ENCODE results near the gene CCDC66.

DNA sequence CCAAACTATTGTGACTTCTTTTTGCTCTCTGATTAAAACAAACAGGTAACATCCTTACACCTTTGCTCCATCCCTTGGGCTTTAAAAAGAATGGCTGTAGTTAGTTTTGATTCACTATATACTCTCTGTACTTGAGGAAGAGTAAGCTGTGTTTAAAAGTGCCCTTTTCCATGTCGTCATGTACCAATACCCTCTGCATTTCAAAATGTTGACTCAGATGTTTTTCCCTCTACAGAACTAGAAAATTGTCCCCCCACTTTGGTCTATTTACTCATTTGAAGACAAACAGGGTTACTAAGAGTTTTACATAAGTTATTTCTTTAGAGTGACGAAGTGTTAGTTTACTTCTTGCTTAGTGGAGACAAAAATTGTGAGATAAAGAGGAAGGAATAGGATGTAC is 63.4 kb downstream of the CCDC66 start:
- TF ChIP-seq, protein P1, sequence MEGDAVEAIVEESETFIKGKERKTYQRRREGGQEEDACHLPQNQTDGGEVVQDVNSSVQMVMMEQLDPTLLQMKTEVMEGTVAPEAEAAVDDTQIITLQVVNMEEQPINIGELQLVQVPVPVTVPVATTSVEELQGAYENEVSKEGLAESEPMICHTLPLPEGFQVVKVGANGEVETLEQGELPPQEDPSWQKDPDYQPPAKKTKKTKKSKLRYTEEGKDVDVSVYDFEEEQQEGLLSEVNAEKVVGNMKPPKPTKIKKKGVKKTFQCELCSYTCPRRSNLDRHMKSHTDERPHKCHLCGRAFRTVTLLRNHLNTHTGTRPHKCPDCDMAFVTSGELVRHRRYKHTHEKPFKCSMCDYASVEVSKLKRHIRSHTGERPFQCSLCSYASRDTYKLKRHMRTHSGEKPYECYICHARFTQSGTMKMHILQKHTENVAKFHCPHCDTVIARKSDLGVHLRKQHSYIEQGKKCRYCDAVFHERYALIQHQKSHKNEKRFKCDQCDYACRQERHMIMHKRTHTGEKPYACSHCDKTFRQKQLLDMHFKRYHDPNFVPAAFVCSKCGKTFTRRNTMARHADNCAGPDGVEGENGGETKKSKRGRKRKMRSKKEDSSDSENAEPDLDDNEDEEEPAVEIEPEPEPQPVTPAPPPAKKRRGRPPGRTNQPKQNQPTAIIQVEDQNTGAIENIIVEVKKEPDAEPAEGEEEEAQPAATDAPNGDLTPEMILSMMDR (IDR thresholded peaks at IDR 0.05), result no peak
- TF ChIP-seq, protein P2, sequence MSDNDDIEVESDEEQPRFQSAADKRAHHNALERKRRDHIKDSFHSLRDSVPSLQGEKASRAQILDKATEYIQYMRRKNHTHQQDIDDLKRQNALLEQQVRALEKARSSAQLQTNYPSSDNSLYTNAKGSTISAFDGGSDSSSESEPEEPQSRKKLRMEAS (CRISPR knock-in tag; IDR thresholded peaks at IDR 0.05), result no peak
- no peak for TF ChIP-seq SP1 (CRISPR knock-in tag; conservative IDR thresholded peaks at IDR 0.05)
- TF ChIP-seq NR3C1 (CRISPR knock-in tag; conservative IDR thresholded peaks at IDR 0.05; ENCODE audit: low read depth), result no peak
- TF ChIP-seq, protein P3, sequence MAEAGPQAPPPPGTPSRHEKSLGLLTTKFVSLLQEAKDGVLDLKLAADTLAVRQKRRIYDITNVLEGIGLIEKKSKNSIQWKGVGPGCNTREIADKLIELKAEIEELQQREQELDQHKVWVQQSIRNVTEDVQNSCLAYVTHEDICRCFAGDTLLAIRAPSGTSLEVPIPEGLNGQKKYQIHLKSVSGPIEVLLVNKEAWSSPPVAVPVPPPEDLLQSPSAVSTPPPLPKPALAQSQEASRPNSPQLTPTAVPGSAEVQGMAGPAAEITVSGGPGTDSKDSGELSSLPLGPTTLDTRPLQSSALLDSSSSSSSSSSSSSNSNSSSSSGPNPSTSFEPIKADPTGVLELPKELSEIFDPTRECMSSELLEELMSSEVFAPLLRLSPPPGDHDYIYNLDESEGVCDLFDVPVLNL (CRISPR knock-in tag; IDR thresholded peaks at IDR 0.05; ENCODE audit: borderline replicate concordance, low read depth), result no peak
- TF ChIP-seq KAT7 (CRISPR knock-in tag; IDR thresholded peaks at IDR 0.05; ENCODE audit: borderline replicate concordance), result no peak
- TF ChIP-seq, protein P4, sequence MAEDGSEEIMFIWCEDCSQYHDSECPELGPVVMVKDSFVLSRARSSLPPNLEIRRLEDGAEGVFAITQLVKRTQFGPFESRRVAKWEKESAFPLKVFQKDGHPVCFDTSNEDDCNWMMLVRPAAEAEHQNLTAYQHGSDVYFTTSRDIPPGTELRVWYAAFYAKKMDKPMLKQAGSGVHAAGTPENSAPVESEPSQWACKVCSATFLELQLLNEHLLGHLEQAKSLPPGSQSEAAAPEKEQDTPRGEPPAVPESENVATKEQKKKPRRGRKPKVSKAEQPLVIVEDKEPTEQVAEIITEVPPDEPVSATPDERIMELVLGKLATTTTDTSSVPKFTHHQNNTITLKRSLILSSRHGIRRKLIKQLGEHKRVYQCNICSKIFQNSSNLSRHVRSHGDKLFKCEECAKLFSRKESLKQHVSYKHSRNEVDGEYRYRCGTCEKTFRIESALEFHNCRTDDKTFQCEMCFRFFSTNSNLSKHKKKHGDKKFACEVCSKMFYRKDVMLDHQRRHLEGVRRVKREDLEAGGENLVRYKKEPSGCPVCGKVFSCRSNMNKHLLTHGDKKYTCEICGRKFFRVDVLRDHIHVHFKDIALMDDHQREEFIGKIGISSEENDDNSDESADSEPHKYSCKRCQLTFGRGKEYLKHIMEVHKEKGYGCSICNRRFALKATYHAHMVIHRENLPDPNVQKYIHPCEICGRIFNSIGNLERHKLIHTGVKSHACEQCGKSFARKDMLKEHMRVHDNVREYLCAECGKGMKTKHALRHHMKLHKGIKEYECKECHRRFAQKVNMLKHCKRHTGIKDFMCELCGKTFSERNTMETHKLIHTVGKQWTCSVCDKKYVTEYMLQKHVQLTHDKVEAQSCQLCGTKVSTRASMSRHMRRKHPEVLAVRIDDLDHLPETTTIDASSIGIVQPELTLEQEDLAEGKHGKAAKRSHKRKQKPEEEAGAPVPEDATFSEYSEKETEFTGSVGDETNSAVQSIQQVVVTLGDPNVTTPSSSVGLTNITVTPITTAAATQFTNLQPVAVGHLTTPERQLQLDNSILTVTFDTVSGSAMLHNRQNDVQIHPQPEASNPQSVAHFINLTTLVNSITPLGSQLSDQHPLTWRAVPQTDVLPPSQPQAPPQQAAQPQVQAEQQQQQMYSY (CRISPR knock-in tag; IDR thresholded peaks at IDR 0.05), result no peak
- TF ChIP-seq CREB1 (CRISPR knock-in tag; IDR thresholded peaks at IDR 0.05), result no peak
- TF ChIP-seq, protein P5, sequence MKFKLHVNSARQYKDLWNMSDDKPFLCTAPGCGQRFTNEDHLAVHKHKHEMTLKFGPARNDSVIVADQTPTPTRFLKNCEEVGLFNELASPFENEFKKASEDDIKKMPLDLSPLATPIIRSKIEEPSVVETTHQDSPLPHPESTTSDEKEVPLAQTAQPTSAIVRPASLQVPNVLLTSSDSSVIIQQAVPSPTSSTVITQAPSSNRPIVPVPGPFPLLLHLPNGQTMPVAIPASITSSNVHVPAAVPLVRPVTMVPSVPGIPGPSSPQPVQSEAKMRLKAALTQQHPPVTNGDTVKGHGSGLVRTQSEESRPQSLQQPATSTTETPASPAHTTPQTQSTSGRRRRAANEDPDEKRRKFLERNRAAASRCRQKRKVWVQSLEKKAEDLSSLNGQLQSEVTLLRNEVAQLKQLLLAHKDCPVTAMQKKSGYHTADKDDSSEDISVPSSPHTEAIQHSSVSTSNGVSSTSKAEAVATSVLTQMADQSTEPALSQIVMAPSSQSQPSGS (CRISPR knock-in tag; IDR thresholded peaks at IDR 0.05; ENCODE audit: borderline replicate concordance, low read depth), result no peak
- TF ChIP-seq NR2C2 (CRISPR knock-in tag; IDR thresholded peaks at IDR 0.05), result no peak
- TF ChIP-seq, protein P6, sequence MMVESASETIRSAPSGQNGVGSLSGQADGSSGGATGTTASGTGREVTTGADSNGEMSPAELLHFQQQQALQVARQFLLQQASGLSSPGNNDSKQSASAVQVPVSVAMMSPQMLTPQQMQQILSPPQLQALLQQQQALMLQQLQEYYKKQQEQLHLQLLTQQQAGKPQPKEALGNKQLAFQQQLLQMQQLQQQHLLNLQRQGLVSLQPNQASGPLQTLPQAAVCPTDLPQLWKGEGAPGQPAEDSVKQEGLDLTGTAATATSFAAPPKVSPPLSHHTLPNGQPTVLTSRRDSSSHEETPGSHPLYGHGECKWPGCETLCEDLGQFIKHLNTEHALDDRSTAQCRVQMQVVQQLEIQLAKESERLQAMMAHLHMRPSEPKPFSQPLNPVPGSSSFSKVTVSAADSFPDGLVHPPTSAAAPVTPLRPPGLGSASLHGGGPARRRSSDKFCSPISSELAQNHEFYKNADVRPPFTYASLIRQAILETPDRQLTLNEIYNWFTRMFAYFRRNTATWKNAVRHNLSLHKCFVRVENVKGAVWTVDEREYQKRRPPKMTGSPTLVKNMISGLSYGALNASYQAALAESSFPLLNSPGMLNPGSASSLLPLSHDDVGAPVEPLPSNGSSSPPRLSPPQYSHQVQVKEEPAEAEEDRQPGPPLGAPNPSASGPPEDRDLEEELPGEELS (CRISPR knock-in tag; IDR thresholded peaks at IDR 0.05), result no peak

Data from WTC11 (cell line).